Mucosa of descending colon (tissue), 3 donors: ENCODE results near the gene SORL1-AS1.

Experiments used
- ATAC-seq: fragments of 200-7000 bp; cut with Tn5 transposase; one replicate; pipeline ENCODE4 v1.9.1; 2020; ENCODE audit warnings: mild to moderate bottlenecking, moderate library complexity
- DNase-seq, 3 donors: peaks; one replicate each; pipeline ENCODE4 v3.0.0-alpha.2; 2020
- H3K36me3 ChIP-seq: fragments of 200-600 bp; one replicate; pipeline ENCODE4 v1.8.0; 2021; ENCODE audit warnings: low read depth, mild to moderate bottlenecking
- H3K4me1 ChIP-seq: fragments of 200-600 bp; one replicate; pipeline ENCODE4 v1.8.0; 2021; ENCODE audit warnings: low read depth, mild to moderate bottlenecking
- H3K4me3 ChIP-seq: fragments of 200-600 bp; one replicate; pipeline ENCODE4 v1.8.0; 2021; ENCODE audit warnings: mild to moderate bottlenecking
- H3K9me3 ChIP-seq: fragments of 200-600 bp; one replicate; pipeline ENCODE4 v1.8.0; 2021; ENCODE audit warnings: mild to moderate bottlenecking
- intact Hi-C, 2 donors: fragments of 100-400 bp; cut with DNase I in 1 of 2; cut with micrococcal nuclease in 1 of 2; formaldehyde crosslinking; loops; one replicate each; pipeline versions ENCODE4 v1.11.0 to v1.11.1; 2022; cut with DNase I, micrococcal nuclease
- TF ChIP-seq, protein P1 (sequence below): fragments of 200-600 bp; IDR thresholded peaks from one replicate; pipeline ENCODE4 v1.8.0; 2022; ENCODE audit warnings: antibody characterized with exemption, mild to moderate bottlenecking
- donor health status: DM: no; HTN: no; CAD: no; lungs with moderate emphysema.
- donor health status: DM: no; HTN: no; CAD: no.
- donor health status: DM: no; HTN: yes; CAD: no.

SORL1-AS1 gene

DNA sequence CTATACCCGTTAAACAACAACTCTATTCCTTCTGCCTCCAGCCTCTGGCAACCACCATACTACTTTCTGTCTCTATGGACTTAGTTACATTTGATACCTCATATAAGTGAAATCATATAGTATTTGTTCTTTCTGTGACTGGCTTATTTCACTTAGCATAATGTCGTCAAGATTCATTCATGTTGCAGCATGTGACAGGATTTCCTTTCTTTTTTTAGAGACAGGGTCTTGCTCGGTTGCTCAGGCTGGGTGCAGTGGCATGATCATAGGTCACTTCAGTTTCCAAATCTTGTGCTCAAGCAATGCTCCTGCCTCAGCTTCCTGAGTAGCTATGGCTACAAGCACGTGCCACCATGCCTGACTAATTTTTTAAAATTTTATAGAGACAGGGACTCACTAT is 30.1 kb downstream of the SORL1-AS1 start:
- intact Hi-C loops, result no loop called here
- TF ChIP-seq, protein P1, sequence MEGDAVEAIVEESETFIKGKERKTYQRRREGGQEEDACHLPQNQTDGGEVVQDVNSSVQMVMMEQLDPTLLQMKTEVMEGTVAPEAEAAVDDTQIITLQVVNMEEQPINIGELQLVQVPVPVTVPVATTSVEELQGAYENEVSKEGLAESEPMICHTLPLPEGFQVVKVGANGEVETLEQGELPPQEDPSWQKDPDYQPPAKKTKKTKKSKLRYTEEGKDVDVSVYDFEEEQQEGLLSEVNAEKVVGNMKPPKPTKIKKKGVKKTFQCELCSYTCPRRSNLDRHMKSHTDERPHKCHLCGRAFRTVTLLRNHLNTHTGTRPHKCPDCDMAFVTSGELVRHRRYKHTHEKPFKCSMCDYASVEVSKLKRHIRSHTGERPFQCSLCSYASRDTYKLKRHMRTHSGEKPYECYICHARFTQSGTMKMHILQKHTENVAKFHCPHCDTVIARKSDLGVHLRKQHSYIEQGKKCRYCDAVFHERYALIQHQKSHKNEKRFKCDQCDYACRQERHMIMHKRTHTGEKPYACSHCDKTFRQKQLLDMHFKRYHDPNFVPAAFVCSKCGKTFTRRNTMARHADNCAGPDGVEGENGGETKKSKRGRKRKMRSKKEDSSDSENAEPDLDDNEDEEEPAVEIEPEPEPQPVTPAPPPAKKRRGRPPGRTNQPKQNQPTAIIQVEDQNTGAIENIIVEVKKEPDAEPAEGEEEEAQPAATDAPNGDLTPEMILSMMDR, result no peak
- DNase-seq, result no peak
- Histone ChIP-seq H3K4me3 (no peak overlapping the region), H3K36me3 (no peaks in the 10 kb centered on the region), H3K9me3 (no peaks in the 10 kb centered on the region), H3K4me1 (peaks cover 17% of the 10 kb centered on the region)
- no peak for ATAC-seq

DNA sequence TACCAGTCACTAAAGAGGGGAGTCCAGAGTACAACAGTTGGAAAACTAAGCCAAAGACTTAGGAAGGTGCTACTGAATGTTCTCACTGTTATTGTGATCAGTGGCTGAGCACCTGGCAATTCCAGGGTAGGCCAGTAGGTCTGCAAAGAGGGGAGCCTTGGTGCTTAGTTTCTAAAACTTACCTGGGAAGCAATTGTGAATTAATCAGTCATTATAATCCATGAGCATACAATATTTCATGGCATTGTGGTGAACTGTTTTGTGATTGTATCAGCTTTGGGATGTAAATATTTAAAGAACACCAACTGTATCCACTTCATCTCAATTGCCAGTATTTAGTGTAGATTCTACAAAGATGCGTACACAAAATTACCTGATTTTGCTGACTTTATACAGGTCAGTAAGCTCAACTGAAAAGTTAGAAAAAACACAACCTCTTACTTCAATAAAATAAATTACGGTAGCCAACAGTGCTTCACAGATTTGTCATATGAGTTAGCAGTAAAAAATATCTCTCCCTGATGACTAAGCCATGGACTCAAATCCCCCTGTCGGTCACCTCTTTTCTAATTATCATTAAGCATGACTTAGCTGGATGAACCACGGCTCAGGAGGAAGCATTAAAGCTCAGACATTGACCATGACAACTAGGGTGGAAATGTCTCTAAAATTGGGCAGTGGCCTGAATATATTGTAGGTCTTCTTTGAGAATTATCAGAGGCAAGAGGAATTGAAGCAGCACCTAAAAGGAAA is 31.4 kb downstream of the SORL1-AS1 start:
- Histone ChIP-seq H3K4me3 (no peak overlapping the region), H3K4me1 (peaks cover 30% of the 10 kb centered on the region), H3K36me3 (no peaks in the 10 kb centered on the region), H3K9me3 (no peaks in the 10 kb centered on the region)
- ATAC-seq (no peak), DNase-seq (no peak)
- TF ChIP-seq, protein P1, result no peak
- intact Hi-C loops, result no loop called here

DNA sequence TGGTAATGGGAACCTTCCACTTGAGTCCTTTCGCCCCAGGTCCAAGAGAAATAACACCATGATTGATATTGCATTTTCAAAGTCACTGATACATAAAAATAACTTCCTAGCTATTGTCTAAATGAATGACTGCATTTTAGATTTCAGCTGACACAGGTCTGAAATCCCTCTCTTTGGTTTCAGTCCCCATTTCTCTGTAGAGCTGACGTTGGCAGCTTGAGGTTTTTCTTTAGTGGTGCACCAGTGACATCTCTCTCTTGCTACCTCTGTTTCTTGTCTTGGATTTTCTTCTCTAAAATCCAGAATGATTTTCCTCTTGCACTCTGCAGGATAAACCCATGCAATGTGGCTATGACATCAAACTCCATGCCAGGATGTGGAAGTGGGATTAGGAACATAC is 32.4 kb downstream of the SORL1-AS1 start:
- H3K36me3 ChIP-seq, result no peaks in the 10 kb centered on the region
- H3K4me1 ChIP-seq, result peaks cover 35% of the 10 kb centered on the region
- intact Hi-C loops, result no loop called here
- H3K4me3 ChIP-seq, result no peak overlapping the region
- DNase-seq (no peak), ATAC-seq (no peak)
- H3K9me3 ChIP-seq, result no peaks in the 10 kb centered on the region
- TF ChIP-seq, protein P1, result no peak

DNA sequence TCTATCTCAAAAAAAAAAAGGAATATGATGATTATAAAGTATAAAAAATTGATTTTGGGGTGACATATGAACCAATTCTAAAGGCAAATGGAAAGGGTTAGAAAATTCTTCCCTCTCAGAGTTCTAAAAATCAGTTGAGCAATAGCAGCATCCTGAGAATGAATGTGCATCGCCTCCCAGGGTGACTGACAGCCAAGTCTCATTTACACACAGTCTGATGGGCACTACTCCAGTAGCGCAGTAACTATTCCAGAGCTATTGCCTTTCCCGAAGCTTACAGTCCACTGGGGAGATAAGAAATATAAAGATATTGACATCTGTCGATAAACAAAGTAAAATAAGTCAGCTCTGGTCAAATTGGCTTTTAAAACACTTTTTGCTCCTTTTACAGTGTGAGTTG is 32.9 kb downstream of the SORL1-AS1 start:
- TF ChIP-seq, protein P1, result no peak
- ATAC-seq (no peak), DNase-seq (peak in 1 of 3 donors; percentile 44)
- intact Hi-C loops, result no loop called here
- no peaks in the 10 kb centered on the region for H3K36me3 ChIP-seq
- no peaks in the 10 kb centered on the region for H3K9me3 ChIP-seq
- peaks cover 35% of the 10 kb centered on the region for H3K4me1 ChIP-seq
- H3K4me3 ChIP-seq, result no peak overlapping the region

DNA sequence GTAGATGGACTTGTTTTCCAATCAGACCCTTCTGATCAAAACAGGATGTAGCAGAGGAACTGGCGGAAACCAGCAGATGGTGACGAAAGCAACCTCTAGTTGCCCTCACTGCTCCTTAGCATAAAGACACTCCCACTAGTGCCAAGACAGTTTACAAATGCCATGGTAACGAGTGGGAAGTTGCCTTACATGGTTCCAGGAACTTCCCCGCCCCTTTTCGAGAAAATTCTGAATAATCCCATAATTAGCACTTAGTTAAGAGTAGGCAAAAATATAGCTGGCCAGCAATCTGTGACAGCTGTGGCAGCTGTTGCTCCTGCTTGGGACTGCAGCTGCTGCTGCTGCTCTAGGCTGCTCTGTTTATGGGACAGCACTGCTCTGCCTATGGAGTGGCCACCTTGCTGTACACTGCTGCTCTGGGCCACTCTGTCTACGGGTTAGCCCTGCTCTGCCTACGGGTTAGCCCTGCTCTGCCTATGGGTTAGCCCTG is 34.1 kb downstream of the SORL1-AS1 start:
- TF ChIP-seq, protein P1, result no peak
- intact Hi-C loops, result no loop called here
- Histone ChIP-seq H3K4me1 (peaks cover 35% of the 10 kb centered on the region), H3K4me3 (no peak overlapping the region), H3K9me3 (no peaks in the 10 kb centered on the region), H3K36me3 (no peaks in the 10 kb centered on the region)
- ATAC-seq (peak; percentile 57), DNase-seq (peak in 1 of 3 donors; percentile 31)
